Pancreas (tissue), 10 donors: ENCODE results near the gene ZNF48. TPM values are rescaled to one million over a fixed set of nuclear protein-coding genes. Genes with fewer than 3 reads are reported as not detected.
A peak's percentile ranks its signal among the peaks of the same experiment; 100 is the strongest.

Experiments used
- ATAC-seq, 4 donors: fragments of 200-7000 bp; cut with Tn5 transposase; one replicate each; pipeline versions ENCODE4 v1.8.0 to v1.9.1; 2020; ENCODE audit warnings: mild to moderate bottlenecking in 4 of 4, moderate library complexity in 4 of 4
- DNase-seq, 6 donors: peaks; one replicate each; pipeline ENCODE4 v3.0.0-alpha.2; 2020
- FAIRE-seq: peaks from 2 replicates; lab custom pipeline; 2012; peaks lifted over from hg19 to GRCh38; lab: Jason Lieb, UNC
- H3K27ac ChIP-seq, 4 donors: fragments of 200-600 bp; sonication (generic); 1 replicate in 3 of 4; 2 replicates in 1 of 4; pipeline versions ENCODE4 v1.5.0 to v1.8.0; 2020
- H3K27me3 ChIP-seq, 4 donors: fragments of 200-600 bp; one replicate each; pipeline ENCODE4 v1.8.0; 2021
- H3K36me3 ChIP-seq, 3 donors: fragments of 200-600 bp; sonication (generic) in 1 of 3; one replicate each; pipeline versions ENCODE4 v1.5.0 to v1.8.0; 2020 to 2021
- H3K4me1 ChIP-seq, 3 donors: fragments of 200-600 bp; one replicate each; pipeline ENCODE4 v1.8.0; 2021
- H3K4me3 ChIP-seq, 4 donors: fragments of 200-600 bp; sonication (generic) in 2 of 4; one replicate each; pipeline versions ENCODE4 v1.5.0 to v1.8.0; 2020 to 2021
- H3K9me3 ChIP-seq, 4 donors: fragments of 200-600 bp; one replicate each; pipeline ENCODE4 v1.8.0; 2021
- WGBS, 2 donors: extraction: QIAGEN DNeasy Blood & Tissue Kit; methylation state at CpG; one replicate each; pipeline ENCODE4 v1.1.7; 2013; 5-methylcytosine and 5-hydroxymethylcytosine counted together
- intact Hi-C, 3 donors: fragments of 100-400 bp; cut with DNase I; formaldehyde crosslinking; loops; one replicate each; pipeline versions ENCODE4 v1.11.1 to v1.14.2; 2022
- polyA plus RNA-seq, 2 donors: library from polyadenylated mRNA; stranded (reverse); fragments of 200-250 nt; gene quantifications; one replicate each; pipeline ENCODE4 v1.2.3, GENCODE V29; 2013
- total RNA-seq, 6 donors: library from RNA; stranded (reverse); fragmentation: NEBNext Ultra II Directional in 4 of 6; extraction: Animal tissue kit (Norgen Biotek cat#: 25700) in 4 of 6; gene quantifications; one replicate each; pipeline versions ENCODE4 v1.2.1 to v1.2.4, GENCODE V29; 2021 to 2023
- TF ChIP-seq, protein P1 (sequence below), 4 donors: fragments of 200-600 bp; sonication (generic) in 3 of 4; IDR thresholded peaks; one replicate each; pipeline versions ENCODE4 v1.5.0 to v1.8.0; 2021; ENCODE audit warnings: antibody characterized with exemption in 4 of 4
- donor health status: healthy with polysubstance abuse.
- donor health status: DM: no; HTN: no; CAD: no; lungs with moderate emphysema.
- donor health status: DM: no; HTN: no; CAD: no.
- donor health status: control.
- donor health status: control.
- donor health status: Bipolar disorder and iron deficiency.
- donor health status: DM: yes; HTN: yes; CAD: no.
- donor health status: DM: no; HTN: no; CAD: no.
- donor health status: DM: no; HTN: no; CAD: no.
- donor health status: DM: yes; HTN: yes; CAD: no.

The ZNF48 gene
- total and polyA plus RNA-seq, 8 donors, result 3.1 to 6.5 (median 4.6) TPM

DNA sequence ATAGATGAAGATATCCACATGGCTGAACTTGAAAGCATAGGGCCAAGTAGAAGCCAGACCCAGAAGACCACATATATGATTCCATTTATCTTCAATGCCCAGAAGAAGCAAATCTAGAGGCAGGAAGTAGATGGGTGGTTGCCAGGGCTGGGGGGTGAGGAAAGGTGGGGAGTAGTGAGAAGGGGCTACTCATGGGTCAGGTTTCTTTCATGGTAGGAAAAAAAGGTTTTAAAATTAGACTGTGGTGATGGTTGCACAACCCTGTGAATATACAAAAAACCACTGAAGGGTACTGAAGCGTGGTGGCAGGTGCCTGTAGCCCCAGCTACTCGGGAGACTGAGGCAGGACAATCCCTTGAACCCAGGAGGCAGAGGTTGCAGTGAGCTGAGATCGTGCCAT, 45.5 kb upstream of the ZNF48 start:
- Histone ChIP-seq H3K36me3 (peaks cover 0 to 20% (median 12%) of the 10 kb centered on the region in 3 donors), H3K27me3 (no peaks in the 10 kb centered on the region), H3K4me1 (peaks cover 9 to 28% (median 23%) of the 10 kb centered on the region in 3 donors), H3K4me3 (no peak overlapping the region), H3K27ac (no peak overlapping the region), H3K9me3 (no peaks in the 10 kb centered on the region)
- FAIRE-seq (no peak), DNase-seq (no peak), ATAC-seq (no peak)
- TF ChIP-seq, protein P1, sequence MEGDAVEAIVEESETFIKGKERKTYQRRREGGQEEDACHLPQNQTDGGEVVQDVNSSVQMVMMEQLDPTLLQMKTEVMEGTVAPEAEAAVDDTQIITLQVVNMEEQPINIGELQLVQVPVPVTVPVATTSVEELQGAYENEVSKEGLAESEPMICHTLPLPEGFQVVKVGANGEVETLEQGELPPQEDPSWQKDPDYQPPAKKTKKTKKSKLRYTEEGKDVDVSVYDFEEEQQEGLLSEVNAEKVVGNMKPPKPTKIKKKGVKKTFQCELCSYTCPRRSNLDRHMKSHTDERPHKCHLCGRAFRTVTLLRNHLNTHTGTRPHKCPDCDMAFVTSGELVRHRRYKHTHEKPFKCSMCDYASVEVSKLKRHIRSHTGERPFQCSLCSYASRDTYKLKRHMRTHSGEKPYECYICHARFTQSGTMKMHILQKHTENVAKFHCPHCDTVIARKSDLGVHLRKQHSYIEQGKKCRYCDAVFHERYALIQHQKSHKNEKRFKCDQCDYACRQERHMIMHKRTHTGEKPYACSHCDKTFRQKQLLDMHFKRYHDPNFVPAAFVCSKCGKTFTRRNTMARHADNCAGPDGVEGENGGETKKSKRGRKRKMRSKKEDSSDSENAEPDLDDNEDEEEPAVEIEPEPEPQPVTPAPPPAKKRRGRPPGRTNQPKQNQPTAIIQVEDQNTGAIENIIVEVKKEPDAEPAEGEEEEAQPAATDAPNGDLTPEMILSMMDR (IDR thresholded peaks at IDR 0.05), result no peak
- 88 to 97% methylated on average over 3 of the region's 3 CpGs for WGBS, 2 donors
- intact Hi-C loops, result no loop called here

DNA sequence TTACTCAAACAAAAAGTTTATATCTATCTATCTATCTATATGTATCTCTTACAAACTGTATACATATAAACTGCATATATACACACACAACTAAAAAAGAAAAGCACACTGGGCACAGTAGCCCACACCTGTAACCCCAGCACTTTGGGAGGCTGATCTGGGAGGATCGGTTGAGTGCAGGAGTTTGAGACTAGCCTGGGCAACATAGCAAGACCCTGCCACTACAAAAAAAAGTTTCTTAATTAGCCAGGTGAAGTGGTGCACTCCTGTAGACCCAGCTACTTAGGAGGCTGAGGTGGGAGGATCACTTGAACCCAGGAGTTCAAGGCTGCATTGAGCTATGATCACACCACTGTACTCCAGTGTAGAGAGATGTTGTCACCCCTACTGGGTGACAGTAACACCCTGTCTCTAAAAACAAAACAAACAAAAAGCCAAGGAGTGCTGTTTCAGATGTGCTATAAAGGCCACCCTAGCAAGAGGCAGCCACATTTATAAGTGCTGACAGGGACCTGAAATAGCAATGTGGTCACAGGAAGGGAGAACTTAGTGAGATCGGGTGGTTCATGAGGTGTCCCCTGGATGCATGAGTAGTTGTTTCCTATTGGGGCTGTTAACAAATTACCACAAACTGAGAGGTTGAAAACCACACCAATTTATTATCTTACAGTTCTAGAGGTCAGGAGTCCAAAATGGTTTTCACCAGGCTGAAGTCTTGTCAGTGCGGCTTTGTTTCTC, 44.9 kb upstream of the ZNF48 start:
- H3K27me3 ChIP-seq, result no peaks in the 10 kb centered on the region
- peaks cover 0 to 20% (median 12%) of the 10 kb centered on the region in 3 donors for H3K36me3 ChIP-seq
- H3K4me3 ChIP-seq, result no peak overlapping the region
- no peaks in the 10 kb centered on the region for H3K9me3 ChIP-seq
- DNase-seq (no peak), ATAC-seq (no peak), FAIRE-seq (no peak)
- intact Hi-C loops, result no loop called here
- WGBS, 2 donors, result 93 to 94% methylated on average over 3 of the region's 3 CpGs
- H3K4me1 ChIP-seq, result peaks cover 9 to 28% (median 23%) of the 10 kb centered on the region in 3 donors
- TF ChIP-seq, protein P1 (IDR thresholded peaks at IDR 0.05), result no peak
- no peak overlapping the region for H3K27ac ChIP-seq

DNA sequence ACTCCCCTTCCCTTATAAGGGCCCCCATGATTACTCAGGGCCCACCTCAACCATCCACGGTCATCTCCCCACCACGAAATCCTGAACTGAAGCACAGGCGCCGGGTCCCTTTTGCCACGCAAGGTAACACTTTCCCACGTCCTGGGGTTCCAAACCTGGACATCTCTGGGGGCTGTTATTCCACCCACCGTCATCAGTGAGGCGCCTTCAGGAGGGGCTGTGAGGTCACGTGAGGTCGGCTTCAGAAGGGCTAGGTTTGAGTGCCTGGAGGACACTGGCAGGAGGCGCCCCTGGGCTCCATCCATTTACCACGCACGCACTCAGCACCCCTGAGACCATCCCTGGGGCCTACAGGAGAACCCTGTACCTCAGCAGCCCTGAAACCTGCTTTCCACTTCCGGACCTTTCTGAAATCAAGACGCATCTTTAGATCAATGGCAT, 44.2 kb upstream of the ZNF48 start:
- 91 to 92% methylated on average over 15 of the region's 15 CpGs for WGBS, 2 donors
- FAIRE-seq (no peak), DNase-seq (peak in 2 of 6 donors; percentile 14 to 39), ATAC-seq (no peak)
- intact Hi-C loops, result no loop called here
- Histone ChIP-seq H3K27ac (no peak overlapping the region), H3K4me1 (peaks cover 9 to 28% (median 23%) of the 10 kb centered on the region in 3 donors), H3K36me3 (peaks cover 0 to 20% (median 12%) of the 10 kb centered on the region in 3 donors), H3K9me3 (no peaks in the 10 kb centered on the region), H3K4me3 (no peak overlapping the region), H3K27me3 (no peaks in the 10 kb centered on the region)
- TF ChIP-seq, protein P1 (IDR thresholded peaks at IDR 0.05), result no peak

DNA sequence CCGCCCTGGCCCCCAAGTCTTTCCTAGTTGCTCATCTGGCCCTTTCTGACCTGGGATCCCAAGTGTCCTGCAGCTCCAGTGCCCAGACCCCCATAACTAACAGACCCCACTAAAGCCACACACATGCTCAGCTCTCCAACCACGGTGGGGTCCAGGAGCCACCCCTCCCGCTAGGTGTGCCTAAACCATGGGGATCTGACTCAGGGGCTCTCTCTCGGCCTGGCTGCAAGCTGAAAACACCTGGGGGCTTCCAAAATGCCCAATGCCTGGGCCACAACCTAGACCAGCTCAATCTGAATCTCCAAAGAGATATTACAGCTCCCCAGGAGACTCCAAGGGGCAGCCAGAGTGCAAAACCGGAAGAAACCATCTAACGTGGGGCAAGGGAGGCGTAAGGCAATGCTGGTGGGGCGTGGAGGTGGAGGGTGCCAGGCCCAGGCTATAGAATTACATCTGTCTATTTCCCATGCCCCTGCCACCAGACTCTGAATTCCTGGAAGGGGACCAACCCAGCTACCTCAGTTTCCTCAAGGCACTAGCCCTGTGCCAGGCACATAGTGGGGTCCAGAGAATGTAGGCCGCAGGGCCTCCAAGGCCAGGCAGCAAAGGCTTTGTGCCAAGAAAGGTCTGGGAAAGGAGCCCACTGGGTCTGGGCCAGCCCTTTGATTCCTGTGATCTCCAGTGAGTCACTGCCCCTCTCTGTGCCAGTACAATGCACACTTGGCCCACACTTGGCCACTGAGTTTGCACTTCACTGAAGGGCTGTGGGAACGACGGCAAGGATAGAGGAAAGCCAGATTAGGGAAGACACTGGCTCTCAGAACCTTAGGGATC, 43.4 kb upstream of the ZNF48 start:
- ATAC-seq, result peak; percentile 60 to 71 (median 70)
- 54 to 56% methylated on average over 11 of the region's 11 CpGs for WGBS, 2 donors
- H3K27ac ChIP-seq, result peak overlapping the region; percentile 16 to 63 (median 34)

More for the DNA sequence above, 43.4 kb upstream of the ZNF48 start:
- Histone ChIP-seq H3K9me3 (no peaks in the 10 kb centered on the region), H3K36me3 (peaks cover 0 to 20% (median 12%) of the 10 kb centered on the region in 3 donors), H3K27me3 (no peaks in the 10 kb centered on the region), H3K4me1 (peaks cover 9 to 31% (median 23%) of the 10 kb centered on the region in 3 donors), H3K4me3 (no peak overlapping the region)
- intact Hi-C loops, result no loop called here
- TF ChIP-seq, protein P1 (IDR thresholded peaks at IDR 0.05), result no peak
- FAIRE-seq (no peak), DNase-seq (peak; percentile 83 to 96 (median 94))
